Measurements from ENCODE around the gene ADARB1. TPM values are rescaled to one million over a fixed set of nuclear protein-coding genes. Genes with fewer than 3 reads are reported as not detected.
"Not testable (repeated sequence)": the region's sequence is repeated elsewhere in the genome, so short reads cannot be mapped to it uniquely, and the experiment has no call there.

The ADARB1 gene
- total RNA-seq, 5 donors from 2014 or later (not counting 1 experiment from before 2014, with no cell fraction given), result 39.7 to 50.3 (median 44.5) TPM

- WGBS (ENCODE audit: insufficient coverage), result 95% methylated on average over 18 of the region's 19 CpGs
- no peak for ATAC-seq (replicated peaks in 1 of 4)
- Histone ChIP-seq H3K4me1 (ENCODE audit: control insufficient read depth in 1 of 2, extremely low read depth in 1 of 2, insufficient read depth in 2 of 2, low read length in 2 of 2) (peaks cover 2 to 4% of the 10 kb centered on the region in 2 experiments), H3K27me3 (replicated peaks in 1 of 2; ENCODE audit: control insufficient read depth in 2 of 2, extremely low read depth in 1 of 2, insufficient read depth in 2 of 2, low read length in 1 of 2) (no peaks in the 10 kb centered on the region), H3K4me3 (ENCODE audit: control insufficient read depth in 1 of 2, extremely low read depth in 1 of 2, low read length in 1 of 2) (no peak overlapping the region), H3K9me3 (no peaks in the 10 kb centered on the region), H3K27ac (ENCODE audit: low read length) (no peak overlapping the region), H3K36me3 (ENCODE audit: control insufficient read depth in 2 of 2, extremely low read depth in 1 of 2, insufficient read depth in 1 of 2, low read length in 1 of 2) (peaks cover 0 to 3% of the 10 kb centered on the region in 2 donors)
- DNase-seq, result no peak
- H3K4me1 Mint-ChIP-seq, result peaks cover 29 to 43% (median 37%) of the 10 kb centered on the region in 3 donors
- ChIA-PET POLR2A (no interaction called here), CTCF (interaction anchor here (0.6 to 2.7 kb wide), 14 partner anchors 8 to 1189 kb away, joined by 3 to 44 read pairs (median 4); no protein-coding TSS in a partner anchor)
- no peaks in the 10 kb centered on the region for H3K36me3 Mint-ChIP-seq
- H3K27me3 Mint-ChIP-seq, result no peaks in the 10 kb centered on the region
- no peak overlapping the region for H3K27ac Mint-ChIP-seq
- no peaks in the 10 kb centered on the region for H3K9me3 Mint-ChIP-seq
- no peak overlapping the region for H3K4me3 Mint-ChIP-seq
Measured at GRCh38 chr21:45129189-45129923, 55.0 kb downstream of the ADARB1 start.

- Mint-ChIP-seq H3K27ac (no peak overlapping the region), H3K36me3 (no peaks in the 10 kb centered on the region), H3K9me3 (no peaks in the 10 kb centered on the region), H3K4me3 (no peak overlapping the region), H3K27me3 (no peaks in the 10 kb centered on the region), H3K4me1 (peaks cover 26 to 39% (median 30%) of the 10 kb centered on the region in 3 donors)
- peaks cover 3 to 11% of the 10 kb centered on the region in 2 donors for H3K36me3 ChIP-seq (ENCODE audit: control insufficient read depth in 2 of 2, extremely low read depth in 1 of 2, insufficient read depth in 1 of 2, low read length in 1 of 2)
- WGBS (ENCODE audit: insufficient coverage), result 50% methylated on average over 3 of the region's 10 CpGs
- ChIA-PET CTCF (interaction anchor here (0.6 to 1.9 kb wide), 3 partner anchors 100 to 211 kb away, joined by 3 to 5 read pairs (median 3); no protein-coding TSS in a partner anchor), POLR2A (no interaction called here)
- ATAC-seq (replicated peaks in 1 of 4), result no peak
- no peak overlapping the region for H3K4me3 ChIP-seq (ENCODE audit: control insufficient read depth in 1 of 2, extremely low read depth in 1 of 2, low read length in 1 of 2)
- no peak overlapping the region for H3K27ac ChIP-seq (ENCODE audit: low read length)
- no peaks in the 10 kb centered on the region for H3K27me3 ChIP-seq (replicated peaks in 1 of 2; ENCODE audit: control insufficient read depth in 2 of 2, extremely low read depth in 1 of 2, insufficient read depth in 2 of 2, low read length in 1 of 2)
- H3K4me1 ChIP-seq (ENCODE audit: control insufficient read depth in 1 of 2, extremely low read depth in 1 of 2, insufficient read depth in 2 of 2, low read length in 2 of 2), result peaks cover 2 to 4% of the 10 kb centered on the region in 2 experiments
- H3K9me3 ChIP-seq, result no peaks in the 10 kb centered on the region
- DNase-seq, result no peak
Measured at GRCh38 chr21:45130324-45130774, 56.0 kb downstream of the ADARB1 start.

DNA sequence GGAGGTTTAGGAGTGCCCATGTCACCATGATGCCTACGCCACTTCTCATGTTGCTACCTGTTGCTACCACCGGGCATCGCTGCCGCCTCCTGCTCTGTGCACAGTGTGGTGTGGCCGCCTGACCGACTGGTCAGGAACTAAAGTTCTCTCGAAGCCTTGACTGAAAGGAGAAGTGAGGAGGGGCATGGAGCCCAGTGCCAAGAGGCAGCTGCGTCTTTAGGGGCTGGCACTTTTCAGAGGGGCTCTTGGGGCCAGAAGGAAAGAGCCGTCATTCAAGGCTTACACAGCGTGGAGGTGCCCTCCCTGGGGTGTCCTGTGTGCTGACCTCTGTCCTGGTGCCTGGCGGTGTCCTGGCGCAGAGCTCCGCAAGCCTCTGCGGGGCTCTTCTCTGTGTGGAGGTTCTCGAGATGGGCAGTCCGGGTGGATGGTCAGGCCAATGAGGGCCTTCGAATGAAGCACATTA, 57.2 kb downstream of the ADARB1 start:
- Histone ChIP-seq H3K4me3 (ENCODE audit: control insufficient read depth in 1 of 2, extremely low read depth in 1 of 2, low read length in 1 of 2) (no peak overlapping the region), H3K9me3 (no peaks in the 10 kb centered on the region), H3K4me1 (ENCODE audit: control insufficient read depth in 1 of 2, extremely low read depth in 1 of 2, insufficient read depth in 2 of 2, low read length in 2 of 2) (peaks cover 2 to 4% of the 10 kb centered on the region in 2 experiments), H3K36me3 (ENCODE audit: control insufficient read depth in 2 of 2, extremely low read depth in 1 of 2, insufficient read depth in 1 of 2, low read length in 1 of 2) (peaks cover 3 to 13% of the 10 kb centered on the region in 2 donors), H3K27ac (ENCODE audit: low read length) (no peak overlapping the region), H3K27me3 (replicated peaks in 1 of 2; ENCODE audit: control insufficient read depth in 2 of 2, extremely low read depth in 1 of 2, insufficient read depth in 2 of 2, low read length in 1 of 2) (no peaks in the 10 kb centered on the region)
- ATAC-seq (replicated peaks in 1 of 4) (no peak), DNase-seq (no peak)
- WGBS (ENCODE audit: insufficient coverage), result 95% methylated on average over 10 of the region's 17 CpGs
- no peak overlapping the region for H3K27ac Mint-ChIP-seq
- ChIA-PET CTCF (interaction anchor here in 1 of 2 donors (1.9 kb wide), 1 partner anchor 182 kb away, joined by 5 read pairs; no protein-coding TSS in a partner anchor), POLR2A (no interaction called here)
- no peak overlapping the region for H3K4me3 Mint-ChIP-seq
- H3K4me1 Mint-ChIP-seq, result peaks cover 22 to 30% (median 27%) of the 10 kb centered on the region in 3 donors
- no peaks in the 10 kb centered on the region for H3K36me3 Mint-ChIP-seq
- H3K9me3 Mint-ChIP-seq, result no peaks in the 10 kb centered on the region
- H3K27me3 Mint-ChIP-seq, result no peaks in the 10 kb centered on the region

DNA sequence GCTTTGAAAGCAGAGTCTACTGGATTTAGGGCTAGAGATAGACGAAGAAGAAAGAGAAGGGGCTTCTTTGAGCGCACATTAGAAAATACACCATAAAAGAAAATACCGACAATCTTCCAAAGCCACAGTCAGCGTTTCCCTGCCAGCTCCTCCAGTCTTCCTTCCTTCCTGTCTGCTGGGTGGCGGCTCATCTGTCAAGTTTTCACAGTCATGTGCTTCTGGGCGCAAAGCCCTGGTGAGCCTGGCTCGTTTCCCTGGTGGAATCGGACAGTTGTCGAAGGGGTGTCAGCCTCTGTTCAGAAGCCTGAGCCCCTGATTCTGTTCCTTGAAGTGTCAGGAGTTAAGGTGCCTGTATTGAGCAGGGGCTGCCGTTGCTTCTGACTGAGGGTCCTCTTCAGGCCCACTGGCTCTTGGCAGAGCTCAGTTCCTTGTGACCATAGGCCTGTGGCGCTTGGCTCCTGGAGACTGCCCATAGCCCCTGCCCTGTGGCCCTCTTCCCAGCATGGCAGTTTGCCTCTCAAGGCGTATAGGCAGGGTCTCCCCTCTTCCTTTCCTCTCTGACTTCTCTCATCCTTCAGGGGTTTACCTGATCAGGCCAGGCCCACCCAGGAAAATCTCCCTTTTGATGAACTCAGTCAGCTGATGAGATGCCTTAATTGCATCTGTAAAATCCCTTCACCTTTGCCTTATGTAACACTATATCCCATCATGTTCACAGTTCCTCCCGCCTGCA, 58.6 kb downstream of the ADARB1 start:
- ATAC-seq (replicated peaks in 1 of 4) (no peak), DNase-seq (no peak)
- Histone ChIP-seq H3K4me1 (ENCODE audit: control insufficient read depth in 1 of 2, extremely low read depth in 1 of 2, insufficient read depth in 2 of 2, low read length in 2 of 2) (peaks cover 2 to 4% of the 10 kb centered on the region in 2 experiments), H3K36me3 (ENCODE audit: control insufficient read depth in 2 of 2, extremely low read depth in 1 of 2, insufficient read depth in 1 of 2, low read length in 1 of 2) (peaks cover 3 to 9% of the 10 kb centered on the region in 2 donors), H3K27me3 (replicated peaks in 1 of 2; ENCODE audit: control insufficient read depth in 2 of 2, extremely low read depth in 1 of 2, insufficient read depth in 2 of 2, low read length in 1 of 2) (no peaks in the 10 kb centered on the region), H3K27ac (ENCODE audit: low read length) (no peak overlapping the region), H3K4me3 (ENCODE audit: control insufficient read depth in 1 of 2, extremely low read depth in 1 of 2, low read length in 1 of 2) (no peak overlapping the region), H3K9me3 (no peaks in the 10 kb centered on the region)
- H3K36me3 Mint-ChIP-seq, result no peaks in the 10 kb centered on the region
- H3K4me3 Mint-ChIP-seq, result no peak overlapping the region
- ChIA-PET CTCF (interaction anchor here in 1 of 2 donors (1.0 kb wide), 1 partner anchor 183 kb away, joined by 3 read pairs; no protein-coding TSS in a partner anchor), POLR2A (no interaction called here)
- no peaks in the 10 kb centered on the region for H3K27me3 Mint-ChIP-seq
- peaks cover 19 to 29% (median 20%) of the 10 kb centered on the region in 3 donors for H3K4me1 Mint-ChIP-seq
- 68% methylated on average over 8 of the region's 13 CpGs for WGBS (ENCODE audit: insufficient coverage)
- peak overlapping the region in 1 of 2 donors; percentile 45 for H3K27ac Mint-ChIP-seq
- no peaks in the 10 kb centered on the region for H3K9me3 Mint-ChIP-seq

- H3K4me1 ChIP-seq (ENCODE audit: control insufficient read depth in 1 of 2, extremely low read depth in 1 of 2, insufficient read depth in 2 of 2, low read length in 2 of 2); ATAC-seq (replicated peaks in 1 of 4); H3K9me3 ChIP-seq; H3K27ac ChIP-seq (ENCODE audit: low read length); H3K27me3 ChIP-seq (replicated peaks in 1 of 2; ENCODE audit: control insufficient read depth in 2 of 2, extremely low read depth in 1 of 2, insufficient read depth in 2 of 2, low read length in 1 of 2); H3K4me3 ChIP-seq (ENCODE audit: control insufficient read depth in 1 of 2, extremely low read depth in 1 of 2, low read length in 1 of 2); DNase-seq; H3K27ac Mint-ChIP-seq; CTCF ChIA-PET; H3K9me3 Mint-ChIP-seq; H3K4me3 Mint-ChIP-seq; H3K36me3 Mint-ChIP-seq; H3K27me3 Mint-ChIP-seq; H3K36me3 ChIP-seq (ENCODE audit: control insufficient read depth in 2 of 2, extremely low read depth in 1 of 2, insufficient read depth in 1 of 2, low read length in 1 of 2); POLR2A ChIA-PET: not testable (repeated sequence)
- over 99% methylated on average over 28 of the region's 60 CpGs for WGBS (ENCODE audit: insufficient coverage)
- peaks cover 13 to 28% (median 18%) of the 10 kb centered on the region in 3 donors for H3K4me1 Mint-ChIP-seq
Measured at GRCh38 chr21:45133574-45134278, 59.3 kb downstream of the ADARB1 start.

All from T-cell (primary cell).